LoVo (cell line): ENCODE measurements around the gene B9D2.
"Not testable (repeated sequence)": the region's sequence is repeated elsewhere in the genome, so short reads cannot be mapped to it uniquely, and the experiment has no call there.

Experiments used
- DNase-seq: peaks from one replicate; pipeline ENCODE4 v3.0.0-alpha.2; 2016; ENCODE audit warnings: low spot score

Gene B9D2

DNA sequence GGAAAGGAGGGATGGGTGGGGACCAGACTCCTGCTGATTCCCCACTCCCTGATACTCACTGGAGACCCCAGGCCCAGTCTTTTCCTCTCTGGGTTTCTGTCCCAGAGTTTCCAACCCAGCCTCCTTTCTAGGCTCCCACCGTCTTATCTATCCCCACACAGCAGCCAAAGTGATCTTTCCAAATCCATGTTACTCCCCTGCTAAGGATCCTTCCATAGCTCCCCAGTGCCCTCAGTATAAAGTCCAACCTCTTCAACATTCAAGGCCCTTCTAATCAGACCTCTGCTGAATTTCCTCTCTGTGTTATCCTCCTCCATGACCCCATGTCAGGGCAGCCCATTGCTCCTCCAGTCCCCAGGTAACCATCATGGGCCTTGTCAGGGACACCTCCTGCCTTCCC, 8.9 kb downstream of the B9D2 start:
- no peak for DNase-seq

DNA sequence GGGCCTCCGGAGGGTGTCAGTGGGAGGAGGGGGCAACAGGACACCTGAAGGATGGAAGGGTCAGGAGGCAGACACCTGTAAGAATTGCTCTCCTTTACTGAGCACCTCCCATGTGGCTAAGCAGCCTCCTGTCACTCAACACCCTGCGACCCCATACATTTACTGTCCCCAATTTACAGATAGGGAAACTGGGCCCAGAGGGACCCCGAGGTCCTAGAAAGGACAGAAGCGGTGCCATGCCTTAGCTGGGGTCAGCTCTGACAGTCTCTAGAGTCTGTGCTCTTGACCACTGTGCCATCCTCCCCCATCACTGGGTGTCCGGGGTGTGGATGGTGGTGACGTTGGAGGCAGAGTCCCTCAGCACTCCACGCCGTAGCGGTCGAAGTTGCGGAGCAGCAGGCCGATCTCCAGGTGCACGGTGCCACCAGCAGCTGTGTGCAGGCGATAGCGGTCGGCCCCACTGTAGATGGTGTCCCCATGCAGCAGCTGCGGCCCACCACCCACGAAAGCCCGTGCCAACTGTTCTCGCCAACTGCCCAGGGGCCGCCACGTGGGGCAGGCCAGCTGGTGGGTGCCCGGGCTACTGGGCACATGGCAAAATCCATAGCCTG, 9.5 kb downstream of the B9D2 start:
- no peak for DNase-seq

DNA sequence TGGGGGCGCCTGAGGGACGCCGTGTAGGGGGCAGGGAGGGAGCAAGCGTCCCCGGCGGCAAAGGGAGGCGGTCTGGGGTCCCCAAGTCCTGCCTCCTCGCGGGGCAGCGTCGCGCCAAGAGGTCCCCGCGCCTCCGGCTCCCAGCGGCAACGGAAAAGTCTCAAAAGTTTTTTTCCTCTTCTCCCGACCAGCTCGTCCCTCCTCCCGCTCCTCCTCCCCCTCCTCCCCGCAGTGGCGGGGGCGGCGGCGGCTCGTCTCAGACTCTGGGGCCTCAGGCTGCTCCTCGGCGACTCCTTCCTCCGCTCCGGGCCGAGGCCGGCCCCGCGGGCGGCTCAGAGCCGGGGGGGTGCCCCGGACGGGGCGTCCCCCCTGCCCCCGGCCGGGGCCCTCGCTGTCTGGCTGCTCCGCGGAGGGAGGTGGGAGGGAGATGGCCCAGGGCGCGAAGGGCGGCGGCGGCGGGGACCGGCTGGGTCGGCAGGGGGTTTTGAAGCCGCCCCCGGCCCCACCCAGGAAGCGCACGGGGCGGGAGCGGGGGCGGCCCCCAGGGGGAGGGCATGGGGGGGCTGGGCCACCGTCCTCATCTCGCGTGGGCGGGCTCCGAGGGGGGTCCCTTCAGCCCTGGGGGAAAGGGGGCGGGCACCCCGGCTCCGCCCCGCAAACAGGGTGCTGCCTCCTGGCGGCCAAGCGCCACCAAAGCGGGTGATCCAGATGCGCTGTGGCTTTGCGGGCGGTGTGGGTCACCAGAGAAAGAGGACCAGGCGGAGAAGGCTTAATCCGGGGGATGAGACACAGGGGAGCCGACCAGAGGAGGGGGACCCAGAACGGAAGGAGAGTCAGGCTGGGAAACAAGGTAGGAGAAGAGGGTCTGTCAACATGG, 10.2 kb downstream of the B9D2 start, which contains the start of gene TGFB1:
Gene TGFB1, minus strand, starts transcription at position 457 of the 877 bp plus-strand sequence. CDS start 878 bp downstream, outside the sequence.
- peak; percentile 86 for DNase-seq

DNA sequence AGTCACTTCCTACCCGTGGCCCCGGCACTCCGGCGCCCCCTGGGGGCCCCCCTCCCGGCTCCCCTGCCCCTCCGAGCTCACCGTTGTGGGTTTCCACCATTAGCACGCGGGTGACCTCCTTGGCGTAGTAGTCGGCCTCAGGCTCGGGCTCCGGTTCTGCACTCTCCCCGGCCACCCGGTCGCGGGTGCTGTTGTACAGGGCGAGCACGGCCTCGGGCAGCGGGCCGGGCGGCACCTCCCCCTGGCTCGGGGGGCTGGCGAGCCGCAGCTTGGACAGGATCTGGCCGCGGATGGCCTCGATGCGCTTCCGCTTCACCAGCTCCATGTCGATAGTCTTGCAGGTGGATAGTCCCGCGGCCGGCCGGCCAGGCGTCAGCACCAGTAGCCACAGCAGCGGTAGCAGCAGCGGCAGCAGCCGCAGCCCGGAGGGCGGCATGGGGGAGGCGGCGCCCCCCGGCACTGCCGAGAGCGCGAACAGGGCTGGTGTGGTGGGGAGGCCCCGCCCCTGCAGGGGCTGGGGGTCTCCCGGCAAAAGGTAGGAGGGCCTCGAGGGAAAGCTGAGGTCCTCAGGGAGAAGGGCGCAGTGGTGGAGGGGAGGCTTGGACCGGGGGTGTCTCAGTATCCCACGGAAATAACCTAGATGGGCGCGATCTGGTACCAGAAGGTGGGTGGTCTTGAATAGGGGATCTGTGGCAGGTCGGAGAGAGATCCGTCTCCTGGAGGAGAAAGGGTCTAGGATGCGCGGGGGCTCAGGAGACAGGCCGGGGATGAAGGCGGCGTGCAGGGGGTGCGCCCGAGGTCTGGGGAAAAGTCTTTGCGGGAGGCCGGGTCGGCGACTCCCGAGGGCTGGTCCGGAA, 11.1 kb downstream of the B9D2 start:
- DNase-seq: peak; percentile 79

DNA sequence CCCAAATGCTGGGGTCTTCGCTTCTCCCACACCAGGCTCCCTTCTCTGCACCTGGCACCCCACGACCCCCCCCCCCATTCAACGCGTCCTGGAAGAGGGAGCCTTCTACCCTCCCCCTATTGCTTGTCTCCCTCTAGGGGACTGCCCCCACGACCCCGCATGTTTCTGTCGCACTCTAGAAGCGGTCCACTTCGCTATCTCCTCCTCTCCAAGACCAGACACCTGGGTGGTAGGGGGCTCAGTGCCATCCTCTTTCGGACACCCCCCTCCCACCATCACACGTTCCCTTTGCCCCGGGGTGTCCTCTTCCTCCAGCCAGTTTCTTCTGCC, 11.7 kb downstream of the B9D2 start:
- no peak for DNase-seq

DNA sequence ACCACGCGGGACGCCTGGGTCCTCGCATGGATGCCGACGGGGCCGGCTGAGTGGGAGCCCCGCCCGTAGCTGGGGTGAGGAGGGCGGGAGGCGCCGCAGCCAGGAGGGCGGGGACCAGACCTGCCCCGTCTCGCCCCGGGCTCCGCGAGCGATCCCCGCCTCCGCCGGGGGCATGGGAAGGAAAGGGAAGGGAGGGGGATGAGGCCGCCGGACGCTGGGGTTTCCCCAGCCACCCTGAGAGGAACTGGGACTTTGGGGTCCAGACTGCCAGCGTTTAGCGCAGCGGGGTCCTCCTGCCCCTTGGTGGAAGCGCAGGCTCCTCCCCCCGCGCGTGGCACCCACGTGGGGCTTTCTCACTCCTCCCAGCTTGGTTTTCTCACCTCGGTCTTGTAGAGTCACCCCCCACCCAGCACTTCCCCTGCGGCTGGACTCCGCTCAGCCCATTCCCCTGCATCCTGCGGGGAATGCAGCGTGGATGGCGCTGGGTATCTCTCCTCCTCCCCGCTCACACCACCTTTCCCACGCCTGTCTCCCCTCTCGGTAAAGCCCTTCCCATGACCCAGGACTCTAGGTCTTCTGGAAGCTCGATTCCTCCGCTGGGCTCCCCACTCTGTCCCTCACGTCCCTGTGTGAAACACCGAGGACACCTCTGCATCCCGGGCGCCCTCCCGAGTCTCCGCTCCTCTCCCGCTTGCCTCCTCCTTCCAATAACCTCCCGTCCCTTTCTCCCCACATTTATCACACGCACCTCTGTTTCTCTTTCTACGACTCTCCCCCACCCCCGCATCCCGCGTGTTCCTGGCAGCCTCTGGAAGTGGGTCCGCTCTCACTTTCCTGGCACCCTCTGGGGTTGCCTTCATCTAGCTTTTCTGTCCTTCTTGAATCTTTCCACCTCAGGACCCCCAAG, 12.4 kb downstream of the B9D2 start:
- peak; percentile 51 for DNase-seq

DNA sequence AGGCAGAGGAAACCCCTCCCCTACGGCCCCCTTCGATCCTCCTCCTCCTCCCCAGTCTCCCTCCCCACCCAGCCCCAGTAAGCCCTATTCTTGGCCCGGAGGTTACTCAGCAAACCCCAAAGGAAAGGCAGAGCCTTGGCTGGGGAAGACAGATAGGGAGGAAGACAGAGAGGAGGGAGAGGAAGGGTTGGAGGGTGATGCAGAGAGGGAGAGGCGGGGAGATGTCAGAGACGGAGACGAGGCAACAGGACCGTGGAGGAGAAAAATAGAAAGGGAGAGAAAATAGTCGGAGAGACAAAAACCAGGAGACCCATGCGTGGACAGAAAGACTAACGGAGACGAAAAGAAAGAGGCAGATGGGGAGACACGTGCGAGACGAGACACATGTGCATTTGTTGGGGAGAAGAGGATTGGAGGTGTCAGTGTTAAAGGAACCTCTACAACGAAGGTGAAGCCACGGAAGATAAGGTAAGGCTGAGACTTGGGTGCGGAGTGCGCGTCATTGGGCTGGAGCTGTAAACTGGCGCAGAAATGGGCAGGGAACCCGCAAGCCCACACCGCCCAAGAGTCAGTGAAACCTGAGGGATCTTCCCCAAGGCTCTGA, 13.1 kb downstream of the B9D2 start:
- no peak for DNase-seq

DNA sequence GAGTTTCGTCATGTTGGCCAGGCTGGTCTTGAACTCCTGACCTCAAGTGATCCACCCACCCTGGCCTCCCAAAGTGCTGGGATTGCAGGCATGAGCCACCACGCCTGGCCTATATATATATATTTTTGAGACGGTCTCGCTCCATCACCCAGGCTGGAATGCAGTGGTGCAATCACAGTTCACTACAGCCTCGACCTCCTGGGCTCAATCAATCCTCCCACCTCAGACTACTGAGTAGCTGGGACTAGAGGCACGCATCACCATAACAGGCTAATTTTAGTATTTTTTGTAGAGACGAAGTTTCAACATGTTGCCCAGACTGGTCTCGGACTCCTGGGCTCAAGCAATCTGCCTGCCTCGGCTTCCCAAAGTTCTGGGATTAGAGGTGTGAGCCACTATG, 17.0 kb downstream of the B9D2 start:
- not testable (repeated sequence) for DNase-seq

DNA sequence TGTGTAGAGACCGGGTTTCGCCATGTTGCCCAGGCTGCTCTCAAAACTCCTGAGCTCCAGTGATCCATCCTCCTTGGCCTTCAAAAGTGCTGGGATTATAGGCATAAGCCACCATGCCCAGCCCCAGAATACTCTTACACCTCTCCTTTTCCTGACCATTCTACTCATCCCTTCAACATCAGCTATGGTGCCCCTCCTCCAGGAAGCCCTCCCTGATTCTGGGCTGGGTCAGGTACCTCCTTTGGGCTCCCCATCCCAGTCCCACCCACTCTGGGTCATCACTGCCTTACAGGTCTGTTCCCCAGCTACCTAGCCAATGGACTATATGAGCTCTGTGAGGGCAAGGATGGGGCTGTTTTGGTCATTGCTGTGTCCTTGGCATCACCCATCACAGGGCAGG, 19.8 kb downstream of the B9D2 start:
- DNase-seq: no peak

DNA sequence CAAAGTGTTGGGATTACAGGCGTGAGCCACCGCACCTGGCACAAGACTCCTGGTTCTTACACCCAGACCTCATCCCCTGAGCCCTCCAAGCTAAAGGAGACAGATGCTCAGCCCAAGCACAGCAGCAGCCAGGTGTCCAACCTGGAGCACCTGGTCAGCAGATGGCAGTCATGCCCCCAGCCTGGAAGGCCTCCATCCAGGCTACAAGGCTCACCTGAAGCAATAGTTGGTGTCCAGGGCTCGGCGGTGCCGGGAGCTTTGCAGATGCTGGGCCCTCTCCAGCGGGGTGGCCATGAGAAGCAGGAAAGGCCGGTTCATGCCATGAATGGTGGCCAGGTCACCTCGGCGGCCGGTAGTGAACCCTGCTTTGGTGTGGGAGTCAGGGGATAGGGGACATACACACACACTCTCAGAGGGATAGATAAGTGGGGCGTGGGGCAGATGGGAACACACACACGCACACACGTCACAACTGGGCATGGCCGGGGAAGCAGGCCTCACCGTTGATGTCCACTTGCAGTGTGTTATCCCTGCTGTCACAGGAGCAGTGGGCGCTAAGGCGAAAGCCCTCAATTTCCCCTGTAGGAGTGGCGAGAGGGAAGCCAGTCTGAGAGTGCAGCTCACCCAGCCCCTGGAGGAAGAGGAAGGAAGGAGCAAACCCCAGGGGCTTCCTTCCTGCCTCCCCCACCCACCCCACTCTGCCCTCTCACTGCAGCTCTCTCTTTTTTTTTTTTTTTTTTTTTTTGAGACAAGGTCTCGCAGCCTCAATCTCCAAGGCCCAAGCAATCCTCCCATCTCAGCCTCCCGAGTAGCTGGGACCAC, 22.1 kb downstream of the B9D2 start:
- DNase-seq: no peak

DNA sequence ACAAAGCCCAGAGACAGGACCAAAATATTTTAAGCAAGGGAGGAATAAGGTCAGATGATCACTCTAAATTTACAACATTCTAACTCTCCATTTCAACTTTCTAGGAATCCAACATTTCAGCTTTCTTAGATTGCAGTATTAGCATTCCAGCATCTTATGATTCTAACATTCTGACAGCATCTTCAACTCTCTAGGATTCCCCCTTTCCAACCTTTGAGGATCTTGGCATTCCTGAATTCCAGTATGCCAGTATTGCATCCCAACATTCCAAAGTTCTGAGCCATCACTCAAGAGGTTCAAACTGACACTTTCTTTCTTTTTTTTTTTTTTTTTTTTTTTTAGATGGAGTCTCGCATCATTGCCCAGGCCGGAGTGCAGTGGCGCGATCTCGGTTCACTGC, 24.0 kb downstream of the B9D2 start:
- DNase-seq: no peak

DNA sequence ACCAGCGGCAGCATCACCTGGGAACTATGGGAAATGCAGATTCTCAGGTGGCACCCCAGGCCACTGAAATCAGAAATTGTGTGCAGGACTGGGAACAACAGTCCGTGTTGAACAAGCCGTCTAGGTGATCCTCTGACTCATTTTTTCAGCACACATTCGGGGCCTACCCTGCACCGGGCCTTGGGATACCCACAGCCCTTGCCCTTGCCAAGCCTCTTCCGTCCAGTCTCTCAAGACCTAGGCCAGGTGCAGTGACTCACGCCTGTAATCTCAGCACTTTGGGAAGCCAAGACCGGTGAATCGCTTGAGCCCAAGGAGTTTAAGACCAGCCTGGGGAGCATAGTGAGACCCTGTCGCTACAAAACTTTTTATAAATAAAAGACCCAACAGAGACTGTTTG, 28.5 kb downstream of the B9D2 start:
- DNase-seq: no peak

DNA sequence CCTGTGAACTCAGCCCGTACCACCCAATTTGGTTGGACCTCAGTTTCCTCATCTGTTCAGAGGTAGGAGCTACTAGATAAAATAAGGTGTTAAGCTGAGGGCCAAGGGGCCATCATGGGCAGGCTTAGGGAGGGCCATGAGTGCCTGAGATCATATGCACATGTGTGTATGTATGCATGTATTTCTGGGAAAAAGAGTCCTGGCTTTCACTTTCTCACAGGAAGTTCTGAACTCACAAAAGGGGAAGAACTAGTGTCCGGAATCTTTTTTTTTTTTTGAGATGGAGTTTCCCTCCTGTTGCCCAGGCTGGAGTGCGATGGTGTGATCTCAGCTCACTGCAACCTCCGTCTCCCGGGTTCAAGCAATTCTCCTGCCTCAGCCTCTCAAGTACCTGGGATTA, 29.2 kb downstream of the B9D2 start:
- DNase-seq: no peak

DNA sequence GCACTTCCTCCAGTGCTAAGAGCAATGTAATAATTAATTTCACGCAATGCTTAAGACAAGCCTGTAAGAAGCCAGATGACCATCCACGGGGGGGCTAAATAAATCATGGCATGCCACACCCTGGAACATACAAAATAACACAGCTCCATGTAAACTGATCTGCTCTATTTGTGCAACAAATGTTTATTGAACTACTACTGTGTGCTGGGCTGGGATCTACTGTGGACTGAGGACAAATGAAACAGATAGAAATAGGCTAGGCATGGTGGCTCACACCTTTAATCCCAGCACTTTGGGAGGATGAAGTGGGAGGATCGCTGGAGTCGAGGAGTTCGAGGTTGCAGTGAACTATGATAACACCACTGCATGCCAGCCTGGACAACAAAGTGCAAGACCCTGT, 31.5 kb downstream of the B9D2 start:
- no peak for DNase-seq

DNA sequence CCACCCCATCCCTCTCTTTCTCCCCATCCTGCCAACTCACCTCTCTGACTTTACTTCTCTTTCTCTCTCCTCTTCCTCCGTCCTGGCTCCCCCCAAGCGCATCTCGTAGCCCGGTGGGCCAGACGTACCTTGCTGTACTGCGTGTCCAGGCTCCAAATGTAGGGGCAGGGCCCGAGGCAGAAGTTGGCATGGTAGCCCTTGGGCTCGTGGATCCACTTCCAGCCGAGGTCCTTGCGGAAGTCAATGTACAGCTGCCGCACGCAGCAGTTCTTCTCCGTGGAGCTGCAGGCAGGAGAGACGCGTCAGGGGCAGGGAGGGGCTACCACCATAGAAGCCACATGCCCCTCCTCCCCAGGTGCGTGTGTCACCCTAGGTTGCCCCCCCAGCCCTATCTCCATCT, 31.9 kb downstream of the B9D2 start:
- DNase-seq: no peak

DNA sequence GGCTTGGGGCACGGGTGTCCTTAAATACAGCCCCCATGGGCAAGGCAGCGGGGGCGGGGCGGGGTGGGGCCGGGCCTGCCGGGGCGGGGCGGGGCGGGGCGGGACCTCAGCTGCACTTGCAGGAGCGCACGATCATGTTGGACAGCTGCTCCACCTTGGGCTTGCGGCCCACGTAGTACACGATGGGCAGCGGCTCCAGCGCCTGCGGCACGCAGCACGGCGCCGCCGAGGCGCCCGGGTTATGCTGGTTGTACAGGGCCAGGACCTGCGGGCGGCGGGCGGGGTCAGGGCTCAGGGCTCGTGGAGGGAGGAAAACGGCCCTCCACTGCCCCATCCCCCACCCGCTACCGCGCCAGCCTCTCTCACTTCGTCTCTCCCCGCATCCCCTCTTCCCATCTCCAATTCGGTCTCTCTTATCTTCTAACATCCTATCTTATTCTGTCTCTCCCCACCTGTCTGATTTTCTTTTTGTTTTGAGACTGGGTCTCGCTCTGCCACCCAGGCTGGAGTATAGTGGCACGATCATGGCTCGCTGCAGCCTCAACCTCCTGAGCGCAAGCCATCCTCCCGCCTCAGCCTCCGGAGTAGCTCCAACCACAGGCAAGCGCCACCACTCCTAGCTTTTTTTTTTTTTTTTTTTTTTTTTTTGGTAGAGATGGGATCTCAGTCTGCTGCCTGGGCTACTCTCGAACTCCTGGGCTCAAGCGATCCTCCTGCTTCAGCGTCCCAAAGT, 32.8 kb downstream of the B9D2 start:
- DNase-seq: no peak

DNA sequence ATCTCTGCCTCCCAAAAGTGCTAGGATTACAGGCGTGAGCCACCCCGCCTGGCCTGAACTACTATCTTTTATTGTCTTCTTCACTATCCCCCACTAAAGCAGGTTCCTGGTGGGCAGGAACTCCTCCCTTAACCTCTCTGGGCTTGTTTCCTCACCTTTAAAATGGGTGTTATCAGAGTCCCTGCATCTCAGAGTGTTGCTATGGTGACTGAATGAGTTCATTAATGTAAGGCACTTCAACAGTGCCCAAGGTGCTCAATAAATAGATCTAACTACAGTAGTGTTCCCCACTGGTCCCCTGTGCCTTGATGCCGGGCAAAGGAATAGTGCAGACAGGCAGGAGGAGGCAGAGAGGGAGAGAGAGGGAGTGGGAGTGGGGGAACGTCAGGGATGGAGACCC, 33.5 kb downstream of the B9D2 start:
- DNase-seq: no peak

DNA sequence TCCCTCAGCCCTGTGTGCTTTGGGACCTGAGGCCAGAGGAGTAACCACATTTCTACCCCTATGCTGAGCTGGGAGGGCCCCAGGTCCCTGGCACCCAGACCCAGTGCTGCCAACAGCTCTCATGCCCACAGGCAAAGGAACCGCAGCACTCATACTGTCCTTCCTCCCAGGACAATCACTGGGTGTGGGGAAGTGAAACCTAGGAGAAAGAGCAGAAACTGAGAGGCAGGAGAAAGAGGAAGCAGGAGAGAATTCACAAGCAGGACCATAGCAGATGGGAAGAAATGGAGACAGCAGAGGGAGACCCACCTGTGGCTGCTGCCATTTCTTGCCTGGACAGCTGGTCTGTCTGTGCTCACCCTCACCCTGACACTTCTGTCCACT, 35.1 kb downstream of the B9D2 start:
- DNase-seq: no peak

DNA sequence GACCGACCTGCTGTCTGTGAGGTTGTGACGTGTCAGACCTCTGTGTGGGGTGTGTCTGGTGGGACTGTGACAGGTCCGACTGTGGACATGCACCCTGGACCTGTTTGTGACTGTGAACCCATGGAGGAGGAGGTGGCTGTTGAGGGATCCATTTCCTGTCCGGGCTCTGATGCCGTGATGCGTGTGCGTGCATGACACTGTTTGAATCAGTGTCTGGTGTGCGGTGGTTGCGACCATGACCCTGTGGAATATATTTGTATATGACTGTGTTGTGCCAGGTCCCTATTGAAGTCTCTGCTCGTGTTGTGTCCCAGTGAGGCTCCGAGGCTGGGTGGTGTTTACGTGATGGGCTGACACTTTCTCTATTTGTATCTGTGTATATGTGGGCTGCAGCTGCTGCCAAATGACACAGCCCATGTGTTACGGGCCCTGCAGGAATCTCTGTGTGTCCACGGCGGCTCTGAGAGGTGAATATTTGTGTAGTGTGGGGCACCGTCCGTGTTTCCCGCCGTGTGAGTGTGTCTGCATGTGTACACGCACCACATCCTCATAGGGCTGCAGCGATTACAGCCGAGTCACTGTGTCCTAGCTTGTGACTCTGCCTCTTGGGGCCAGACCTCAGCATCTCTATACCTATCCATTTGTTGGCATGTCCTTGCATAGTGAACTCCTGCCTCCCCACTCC, 35.6 kb downstream of the B9D2 start:
- no peak for DNase-seq
